ENCODE measurements around the gene TSPYL4. TPM values are rescaled to one million over a fixed set of nuclear protein-coding genes. Genes with fewer than 3 reads are reported as not detected.

TSPYL4 gene
- total RNA-seq, 2 experiments from 2014 or later, result 11.8 to 12.2 TPM

DNA sequence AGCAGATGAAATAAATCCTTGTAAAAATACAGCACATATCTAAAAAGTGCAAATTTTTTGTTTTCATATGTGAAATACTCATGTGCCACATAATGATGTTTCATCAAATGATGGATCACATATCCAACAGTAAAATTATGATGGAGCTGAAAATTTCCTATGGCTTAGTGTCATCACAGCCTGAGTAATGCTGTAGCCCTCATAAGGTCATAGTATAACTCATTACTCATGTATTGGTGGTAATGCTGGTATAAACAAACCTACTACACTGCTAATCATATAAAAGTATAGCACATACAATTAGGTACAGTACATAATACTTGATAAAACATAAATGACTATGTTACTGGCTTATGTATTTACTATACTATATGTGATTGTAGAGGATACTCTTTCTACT, 12.9 kb upstream of the TSPYL4 start:
- Mint-ChIP-seq H3K27ac (no peak overlapping the region), H3K4me1 (ENCODE audit: low read depth) (peaks cover 27% of the 10 kb centered on the region), H3K9me3 (peaks cover 14% of the 10 kb centered on the region), H3K4me3 (no peak overlapping the region), H3K36me3 (ENCODE audit: low read depth) (peaks cover 36% of the 10 kb centered on the region), H3K27me3 (no peaks in the 10 kb centered on the region)
- DNase-seq (no peak), ATAC-seq (no peak)
- intact Hi-C loops (cut with micrococcal nuclease), result no loop called here
- POLR2A ChIA-PET, result interaction anchor here (0.9 to 1.4 kb wide), 3 partner anchors 11 to 13 kb away, joined by 3 to 5 read pairs (median 4); partner anchors contain the start of gene TSPYL4
- TF ChIP-seq, protein P1, sequence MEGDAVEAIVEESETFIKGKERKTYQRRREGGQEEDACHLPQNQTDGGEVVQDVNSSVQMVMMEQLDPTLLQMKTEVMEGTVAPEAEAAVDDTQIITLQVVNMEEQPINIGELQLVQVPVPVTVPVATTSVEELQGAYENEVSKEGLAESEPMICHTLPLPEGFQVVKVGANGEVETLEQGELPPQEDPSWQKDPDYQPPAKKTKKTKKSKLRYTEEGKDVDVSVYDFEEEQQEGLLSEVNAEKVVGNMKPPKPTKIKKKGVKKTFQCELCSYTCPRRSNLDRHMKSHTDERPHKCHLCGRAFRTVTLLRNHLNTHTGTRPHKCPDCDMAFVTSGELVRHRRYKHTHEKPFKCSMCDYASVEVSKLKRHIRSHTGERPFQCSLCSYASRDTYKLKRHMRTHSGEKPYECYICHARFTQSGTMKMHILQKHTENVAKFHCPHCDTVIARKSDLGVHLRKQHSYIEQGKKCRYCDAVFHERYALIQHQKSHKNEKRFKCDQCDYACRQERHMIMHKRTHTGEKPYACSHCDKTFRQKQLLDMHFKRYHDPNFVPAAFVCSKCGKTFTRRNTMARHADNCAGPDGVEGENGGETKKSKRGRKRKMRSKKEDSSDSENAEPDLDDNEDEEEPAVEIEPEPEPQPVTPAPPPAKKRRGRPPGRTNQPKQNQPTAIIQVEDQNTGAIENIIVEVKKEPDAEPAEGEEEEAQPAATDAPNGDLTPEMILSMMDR (IDR thresholded peaks at IDR 0.05), result no peak
- CTCF ChIA-PET, result interaction anchor here (1.2 to 3.4 kb wide), 6 partner anchors 10 to 267 kb away, joined by 3 to 18 read pairs (median 9); no protein-coding TSS in a partner anchor

DNA sequence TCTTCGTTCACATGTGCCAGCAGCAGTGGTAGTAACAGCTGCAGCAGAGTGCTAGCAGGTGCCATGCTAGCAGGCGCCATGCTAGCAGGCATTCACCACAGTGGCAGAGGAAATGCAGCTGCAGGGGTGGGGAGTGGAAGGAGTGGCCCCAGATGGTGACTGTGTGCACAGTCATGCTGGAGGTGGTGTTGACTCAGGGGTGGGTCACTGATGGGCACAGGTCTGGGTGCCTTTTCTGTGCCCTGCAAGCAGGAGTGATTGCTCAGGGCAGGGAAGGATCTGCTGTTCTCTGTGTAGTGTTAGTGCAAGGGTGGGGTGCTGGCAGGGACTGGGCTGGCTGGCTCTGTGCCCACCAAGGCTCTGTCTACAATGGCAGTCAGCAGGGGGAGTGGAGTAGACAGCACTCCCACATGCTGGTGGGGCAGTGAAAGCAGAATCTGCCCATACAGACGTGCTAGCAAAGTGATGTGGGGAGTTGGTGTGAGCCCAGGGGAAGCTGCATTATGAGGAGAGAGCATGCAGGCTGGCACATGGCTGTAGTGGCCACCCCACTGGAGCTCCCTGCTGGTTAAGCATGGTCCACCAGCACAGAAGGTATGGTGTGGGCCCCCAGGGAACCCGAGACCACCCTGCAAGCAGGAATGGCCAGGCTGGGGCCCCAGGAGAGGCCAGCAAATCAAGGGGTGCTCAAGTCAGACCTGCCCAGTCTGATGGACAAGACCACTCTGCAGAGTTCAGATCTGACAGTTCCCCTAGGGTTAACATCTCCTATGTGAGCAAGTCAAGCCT, 11.4 kb upstream of the TSPYL4 start:
- Mint-ChIP-seq H3K4me1 (ENCODE audit: low read depth) (peaks cover 40% of the 10 kb centered on the region), H3K27me3 (no peaks in the 10 kb centered on the region), H3K36me3 (ENCODE audit: low read depth) (peaks cover 46% of the 10 kb centered on the region), H3K27ac (no peak overlapping the region), H3K4me3 (no peak overlapping the region), H3K9me3 (peaks cover 14% of the 10 kb centered on the region)
- intact Hi-C loops (cut with micrococcal nuclease), result no loop called here
- ChIA-PET POLR2A (interaction anchor here (0.7 to 1.4 kb wide), 3 partner anchors 9 to 15 kb away, joined by 3 to 4 read pairs (median 3); partner anchors contain the start of gene TSPYL1), CTCF (interaction anchor here (1.4 kb wide), 1 partner anchor 22 kb away, joined by 4 read pairs; no protein-coding TSS in a partner anchor)
- DNase-seq (no peak), ATAC-seq (peak; percentile 54)
- TF ChIP-seq, protein P1 (IDR thresholded peaks at IDR 0.05), result no peak

DNA sequence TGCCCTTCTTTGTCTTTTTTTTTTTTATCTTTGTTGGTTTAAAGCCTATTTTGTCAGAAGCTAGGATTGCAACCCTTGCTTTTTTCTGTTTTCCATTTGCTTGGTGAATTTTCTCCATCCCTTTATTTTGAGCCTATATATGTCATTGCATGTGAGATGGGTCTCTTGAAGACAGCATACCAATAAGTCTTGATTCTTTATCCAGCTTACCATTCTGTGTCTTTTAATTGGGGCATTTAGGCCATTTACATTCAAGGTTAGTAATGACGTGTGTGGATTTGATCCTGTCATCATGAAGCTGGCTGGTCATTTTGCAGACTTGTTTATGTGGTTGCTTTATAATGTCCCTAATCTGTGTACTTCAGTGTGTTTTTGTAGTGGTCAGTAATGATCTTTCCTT, 9.5 kb upstream of the TSPYL4 start:
- H3K36me3 Mint-ChIP-seq (ENCODE audit: low read depth), result peaks cover 57% of the 10 kb centered on the region
- TF ChIP-seq, protein P1 (IDR thresholded peaks at IDR 0.05), result no peak
- POLR2A ChIA-PET, result interaction anchor here (0.5 kb wide), 1 partner anchor 14 kb away, joined by 3 read pairs; no protein-coding TSS in a partner anchor
- no peak overlapping the region for H3K4me3 Mint-ChIP-seq
- DNase-seq (no peak), ATAC-seq (no peak)
- peaks cover 14% of the 10 kb centered on the region for H3K9me3 Mint-ChIP-seq
- H3K4me1 Mint-ChIP-seq (ENCODE audit: low read depth), result peaks cover 36% of the 10 kb centered on the region
- CTCF ChIA-PET, result no interaction called here
- intact Hi-C loops (cut with micrococcal nuclease), result no loop called here
- no peaks in the 10 kb centered on the region for H3K27me3 Mint-ChIP-seq
- H3K27ac Mint-ChIP-seq, result no peak overlapping the region

DNA sequence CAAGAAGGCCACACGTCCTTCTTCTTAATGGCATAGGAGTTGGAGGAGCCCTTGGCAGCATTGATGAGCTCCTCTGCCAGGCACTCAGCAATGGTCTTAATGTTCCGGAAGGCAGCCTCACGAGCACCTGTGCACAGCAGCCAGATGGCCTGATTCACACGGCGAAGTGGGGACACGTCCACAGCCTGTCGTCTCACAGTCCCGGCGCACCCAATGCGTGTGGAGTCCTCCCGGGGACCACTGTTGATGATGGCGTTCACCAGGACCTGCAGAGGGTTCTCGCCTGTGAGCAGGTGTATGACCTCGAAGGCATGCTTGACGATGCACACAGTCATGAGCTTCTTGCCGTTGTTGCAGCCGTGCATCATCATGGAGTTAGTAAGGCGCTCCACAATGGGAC, 4.6 kb upstream of the TSPYL4 start:
- Mint-ChIP-seq H3K27ac (no peak overlapping the region), H3K4me1 (ENCODE audit: low read depth) (peaks cover 28% of the 10 kb centered on the region), H3K27me3 (no peaks in the 10 kb centered on the region), H3K4me3 (no peak overlapping the region), H3K36me3 (ENCODE audit: low read depth) (peaks cover 41% of the 10 kb centered on the region), H3K9me3 (peaks cover 6% of the 10 kb centered on the region)
- TF ChIP-seq, protein P1 (IDR thresholded peaks at IDR 0.05), result no peak
- CTCF ChIA-PET, result no interaction called here
- DNase-seq (no peak), ATAC-seq (no peak)
- POLR2A ChIA-PET, result interaction anchor here (0.6 kb wide), 1 partner anchor 41 kb away, joined by 3 read pairs; no protein-coding TSS in a partner anchor
- intact Hi-C loops (cut with micrococcal nuclease), result no loop called here

DNA sequence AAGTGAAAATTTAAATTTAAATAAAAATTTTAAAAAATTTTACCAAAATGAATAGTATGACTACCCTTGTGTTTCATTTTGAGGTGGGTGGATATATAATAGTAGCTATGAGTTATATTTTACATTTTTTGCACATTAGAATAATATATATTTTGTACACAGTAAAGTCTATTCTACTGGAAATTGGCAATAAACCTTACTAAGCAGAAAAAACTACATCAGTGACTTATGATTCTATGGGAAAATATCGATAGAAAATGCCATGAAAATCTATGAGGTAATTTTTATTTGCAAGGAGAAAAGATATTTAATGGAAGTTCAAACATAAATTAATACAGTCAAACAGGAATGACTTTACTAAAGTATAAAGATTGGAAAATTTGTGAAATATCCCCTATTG, 2.8 kb upstream of the TSPYL4 start:
- ChIA-PET POLR2A (interaction anchor here (0.7 kb wide), 1 partner anchor 8 kb away, joined by 4 read pairs; no protein-coding TSS in a partner anchor), CTCF (interaction anchor here (2.8 kb wide), 1 partner anchor 11 kb away, joined by 14 read pairs; no protein-coding TSS in a partner anchor)
- H3K27me3 Mint-ChIP-seq, result no peaks in the 10 kb centered on the region
- TF ChIP-seq, protein P1 (IDR thresholded peaks at IDR 0.05), result no peak
- H3K36me3 Mint-ChIP-seq (ENCODE audit: low read depth), result peaks cover 29% of the 10 kb centered on the region
- DNase-seq (no peak), ATAC-seq (no peak)
- no peak overlapping the region for H3K27ac Mint-ChIP-seq
- no peaks in the 10 kb centered on the region for H3K9me3 Mint-ChIP-seq
- H3K4me3 Mint-ChIP-seq, result no peak overlapping the region
- intact Hi-C loops (cut with micrococcal nuclease), result no loop called here
- peaks cover 30% of the 10 kb centered on the region for H3K4me1 Mint-ChIP-seq (ENCODE audit: low read depth)
